ENCODE data around the gene PEX3.
"Not testable (repeated sequence)": the region's sequence is repeated elsewhere in the genome, so short reads cannot be mapped to it uniquely, and the experiment has no call there.

PEX3 gene

DNA sequence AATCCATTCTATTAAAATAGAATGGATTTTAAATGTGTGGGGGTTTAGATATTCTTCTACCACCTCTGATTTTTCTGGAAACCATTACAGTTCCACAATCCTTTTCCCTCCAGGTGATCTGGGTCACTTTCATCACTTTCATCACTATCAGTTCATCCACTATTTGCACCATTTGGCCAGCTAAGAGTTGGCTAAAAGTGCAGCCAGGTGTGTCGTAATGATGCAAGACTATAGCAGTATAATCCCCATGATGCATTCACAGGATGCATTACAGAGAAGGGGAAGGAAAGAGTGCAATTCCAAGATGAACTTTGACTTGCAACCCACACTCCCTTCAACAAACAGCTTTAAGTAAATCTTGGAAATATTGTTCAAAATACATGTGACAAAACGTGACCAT, 56.0 kb downstream of the PEX3 start:
- no peak for DNase-seq (ENCODE audit: low spot score)

DNA sequence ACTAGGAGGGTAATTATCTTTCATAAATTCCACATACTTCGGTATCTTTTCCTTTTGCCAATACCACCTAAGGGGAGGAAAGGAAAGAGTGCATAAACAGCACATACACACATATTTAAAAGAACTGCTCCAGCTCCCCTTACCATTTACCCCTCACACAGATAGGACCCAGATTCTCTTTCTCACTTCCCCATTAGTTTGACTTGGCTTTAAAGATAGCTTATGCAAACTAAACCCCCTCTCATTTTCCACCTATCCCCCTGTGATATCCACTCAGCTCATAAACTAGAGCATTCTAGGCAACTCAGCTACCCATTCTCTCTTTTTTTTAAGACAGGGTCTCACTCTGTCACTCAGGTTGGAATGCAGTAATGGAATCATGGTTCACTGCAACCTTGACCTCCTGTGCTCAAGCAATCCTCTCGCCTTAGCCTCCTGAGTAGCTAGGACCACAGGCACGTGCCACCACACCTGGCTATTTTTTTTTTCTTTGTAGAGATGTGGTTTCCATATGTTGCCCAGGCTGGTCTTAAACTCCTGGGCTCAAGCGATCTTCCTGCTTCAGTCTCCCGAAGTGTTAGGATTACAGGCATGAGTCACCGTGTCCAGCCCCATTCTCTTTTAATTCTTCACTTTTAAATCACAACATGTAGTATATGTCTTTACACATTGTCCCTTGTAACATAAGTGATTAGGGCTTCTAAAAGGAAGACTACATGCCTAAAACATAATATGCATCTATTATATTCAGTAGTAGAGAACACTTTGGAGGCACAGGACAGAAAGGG, 56.9 kb downstream of the PEX3 start:
- DNase-seq (ENCODE audit: low spot score), result no peak

DNA sequence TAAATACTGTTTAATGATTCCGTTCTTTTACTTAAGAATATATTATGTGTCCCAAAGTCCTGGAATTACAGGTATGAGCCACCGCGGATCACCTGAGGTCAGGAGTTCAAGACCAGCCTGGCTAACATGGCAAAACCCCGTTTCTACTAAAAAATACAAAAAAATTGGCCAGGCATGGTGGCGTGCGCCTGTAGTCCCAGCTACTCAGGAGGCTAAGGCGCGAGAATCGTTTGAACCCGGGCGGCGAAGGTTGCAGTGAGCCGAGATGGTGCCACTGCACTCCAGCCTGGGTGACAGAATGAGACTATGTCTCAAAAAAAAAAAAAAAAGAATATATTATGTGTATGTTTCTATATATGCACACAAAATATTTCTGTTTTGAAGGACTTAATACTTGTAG, 59.7 kb downstream of the PEX3 start:
- not testable (repeated sequence) for DNase-seq (ENCODE audit: low spot score)

DNA sequence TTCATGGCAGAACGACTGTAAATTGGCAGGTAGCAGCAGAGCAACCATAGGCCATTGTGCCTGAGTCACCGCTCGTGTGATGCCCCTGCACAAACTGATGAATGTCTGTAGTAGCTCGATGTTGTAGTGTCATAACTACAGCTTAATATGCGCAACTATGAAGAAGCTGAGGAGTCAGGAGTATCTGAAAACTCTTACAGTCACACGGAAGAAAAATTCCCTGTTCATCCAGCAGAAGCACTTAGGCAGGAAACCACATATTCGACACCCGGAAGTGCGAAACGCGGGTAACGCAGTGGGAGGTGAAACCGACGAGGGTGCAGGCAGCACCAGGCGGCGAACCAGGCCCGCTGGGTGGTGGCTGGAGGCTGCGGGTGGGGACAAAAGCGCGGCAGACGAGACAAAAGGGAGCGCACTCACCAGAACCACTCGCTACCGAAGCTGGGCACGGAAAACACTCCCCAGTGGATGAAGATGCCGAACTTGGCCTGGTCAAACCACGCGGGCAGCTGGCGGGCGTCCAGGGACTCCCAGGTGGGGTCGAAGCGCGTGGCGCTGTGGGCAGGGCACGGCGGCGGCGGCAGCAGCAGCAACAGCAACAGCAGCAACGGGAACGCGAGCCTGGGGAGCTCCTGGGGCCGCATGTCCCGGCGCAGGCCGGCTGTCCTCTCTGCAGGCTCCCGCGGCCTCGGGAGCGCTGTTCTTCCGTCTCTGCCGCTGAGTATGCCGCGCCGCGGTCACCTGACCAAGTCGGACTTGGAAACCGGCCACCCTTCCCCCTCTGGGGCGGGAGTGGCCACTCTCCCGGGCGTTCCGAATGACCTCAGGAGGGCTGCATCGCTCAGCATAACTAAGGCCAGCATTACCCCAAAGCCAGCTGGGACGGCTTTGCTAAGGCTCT, 60.6 kb downstream of the PEX3 start, which contains the start of gene FUCA2:
FUCA2 (minus strand) TSS at position 730 of the 901 bp plus-strand sequence; CDS start at position 644, 86 bp downstream.
- DNase-seq (ENCODE audit: low spot score), result peak; percentile 40

DNA sequence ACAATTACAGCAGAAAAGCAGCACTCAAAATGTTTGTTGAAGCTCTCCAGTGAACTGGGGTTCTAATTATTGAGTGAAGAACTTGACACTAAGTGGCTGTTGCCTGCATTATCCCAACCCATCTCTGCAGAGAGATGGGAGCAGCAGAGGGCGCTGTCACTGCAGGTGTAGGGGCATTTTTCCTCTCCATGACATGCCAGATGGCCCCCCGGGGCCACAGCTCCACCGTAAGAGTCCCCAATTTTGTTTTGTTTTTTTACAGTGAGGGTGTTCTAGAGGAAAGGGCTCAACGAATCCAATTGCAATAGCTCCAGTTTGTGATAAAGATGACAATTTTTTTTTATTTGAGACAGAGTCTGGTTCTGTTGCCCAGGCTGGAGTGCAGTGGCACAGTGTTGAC, 62.8 kb downstream of the PEX3 start:
- DNase-seq (ENCODE audit: low spot score), result no peak

DNA sequence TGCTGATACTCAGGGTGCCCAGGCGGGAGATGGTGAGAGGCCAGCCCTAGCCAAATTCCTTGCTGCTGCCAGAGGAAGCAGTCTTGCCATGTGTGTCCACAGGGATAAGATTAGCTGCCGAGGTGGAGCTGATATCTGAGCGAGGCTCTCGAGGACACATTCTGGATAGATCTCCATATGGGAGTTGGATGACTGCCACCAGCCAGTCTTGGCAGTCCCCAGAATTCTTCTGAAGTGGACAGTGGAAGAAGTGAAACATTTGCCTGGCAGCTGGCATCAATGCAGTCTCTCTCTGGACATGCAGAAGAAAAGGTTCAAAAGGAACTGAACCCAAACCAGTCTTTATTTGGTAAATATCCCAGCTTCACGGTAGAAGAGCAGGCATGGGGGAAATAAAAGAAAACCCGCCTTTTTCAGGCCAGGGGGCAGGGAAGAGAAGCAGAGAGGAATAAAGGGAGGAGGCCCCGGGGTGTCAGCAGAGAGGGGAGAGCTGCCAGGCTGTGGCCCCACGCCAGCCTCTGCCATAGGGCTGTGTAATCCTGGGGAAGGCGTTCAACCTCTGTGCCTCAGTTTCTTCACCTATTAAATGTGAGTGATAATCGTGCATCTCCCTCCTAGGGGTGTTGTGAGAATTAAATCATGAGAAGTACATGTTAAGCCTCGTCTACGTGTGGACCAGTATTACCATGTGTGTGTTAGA, 64.6 kb downstream of the PEX3 start:
- no peak for DNase-seq (ENCODE audit: low spot score)

DNA sequence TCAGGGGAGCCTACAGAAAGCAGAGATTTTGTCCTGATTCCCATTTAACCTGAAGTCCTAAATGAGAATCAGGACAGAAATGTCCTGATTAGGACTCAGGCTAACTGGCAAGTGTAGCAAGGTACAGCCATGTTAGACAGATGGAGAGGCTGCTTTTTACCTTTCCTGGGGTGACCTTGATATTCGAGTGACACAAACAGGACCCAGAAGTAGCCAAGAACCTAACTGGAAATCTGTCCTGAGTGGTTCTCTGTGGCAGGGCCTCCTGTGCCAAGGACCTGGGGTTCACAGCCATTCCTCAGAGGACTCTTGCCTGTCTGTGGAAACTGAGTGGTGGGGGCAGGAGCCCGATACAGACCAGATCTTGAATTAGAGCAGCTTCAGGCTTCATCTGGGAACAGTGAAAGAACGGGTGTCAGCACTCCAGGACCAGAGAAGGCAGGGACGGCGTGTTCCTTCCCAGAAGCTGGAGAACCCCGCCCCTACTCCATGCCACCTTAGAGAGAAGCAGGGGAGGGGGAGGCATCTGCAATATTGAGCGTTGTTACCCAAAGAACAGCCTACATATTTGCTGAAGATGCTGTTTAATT, 65.3 kb downstream of the PEX3 start:
- no peak for DNase-seq (ENCODE audit: low spot score)

DNA sequence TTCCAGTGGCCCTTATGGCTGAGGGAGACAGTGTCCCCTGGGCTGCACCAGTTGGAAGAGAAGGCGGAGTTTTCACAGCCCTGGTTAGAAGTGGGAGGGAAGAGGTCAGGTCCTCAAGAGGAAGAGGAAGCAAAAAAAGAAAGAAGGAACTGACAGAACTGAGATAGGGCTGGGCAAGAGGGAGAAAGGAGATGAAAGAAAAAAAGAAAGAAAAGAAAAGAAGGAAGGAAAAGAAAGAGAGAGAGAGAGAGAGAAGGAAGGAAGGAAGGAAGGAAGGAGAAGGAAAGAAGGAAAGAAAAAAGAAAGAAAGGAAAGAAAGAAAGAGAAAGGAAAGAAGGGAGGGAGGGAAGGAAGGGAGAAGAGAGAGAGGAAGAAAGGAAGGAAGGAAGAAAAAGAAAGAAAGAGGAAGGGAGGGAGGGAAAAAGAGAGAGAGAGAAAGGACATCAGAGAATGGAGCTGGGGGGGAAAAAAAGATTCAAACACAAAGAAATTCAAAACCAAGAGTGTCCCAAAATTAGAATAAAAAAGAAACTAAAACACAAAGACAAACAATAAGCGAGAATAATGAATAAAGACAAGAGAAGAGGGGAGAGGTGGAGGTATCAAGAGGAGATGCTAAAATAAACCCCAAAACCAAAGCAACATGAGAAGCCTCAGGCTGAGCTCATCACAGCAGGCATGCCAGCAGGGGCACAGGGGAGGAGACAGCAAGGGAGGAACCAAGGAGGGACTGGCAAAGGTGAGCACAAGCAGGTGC, 66.3 kb downstream of the PEX3 start:
- DNase-seq (ENCODE audit: low spot score), result no peak

DNA sequence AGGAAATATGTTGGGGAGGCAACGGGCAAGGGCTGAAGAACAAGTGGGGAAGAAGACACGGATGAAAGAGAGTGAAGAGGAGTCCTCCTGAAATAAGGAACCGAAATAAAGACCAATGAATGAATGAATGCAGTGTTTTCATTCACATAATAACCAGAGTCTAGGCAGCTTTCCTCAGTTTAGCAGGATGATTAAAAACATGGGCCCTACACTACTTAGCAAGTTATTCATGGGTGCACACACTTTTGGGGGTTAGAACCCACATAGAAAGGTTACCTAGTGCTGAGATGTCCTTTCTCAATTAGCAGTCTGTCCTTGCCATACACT, 66.8 kb downstream of the PEX3 start:
- DNase-seq (ENCODE audit: low spot score), result no peak

DNA sequence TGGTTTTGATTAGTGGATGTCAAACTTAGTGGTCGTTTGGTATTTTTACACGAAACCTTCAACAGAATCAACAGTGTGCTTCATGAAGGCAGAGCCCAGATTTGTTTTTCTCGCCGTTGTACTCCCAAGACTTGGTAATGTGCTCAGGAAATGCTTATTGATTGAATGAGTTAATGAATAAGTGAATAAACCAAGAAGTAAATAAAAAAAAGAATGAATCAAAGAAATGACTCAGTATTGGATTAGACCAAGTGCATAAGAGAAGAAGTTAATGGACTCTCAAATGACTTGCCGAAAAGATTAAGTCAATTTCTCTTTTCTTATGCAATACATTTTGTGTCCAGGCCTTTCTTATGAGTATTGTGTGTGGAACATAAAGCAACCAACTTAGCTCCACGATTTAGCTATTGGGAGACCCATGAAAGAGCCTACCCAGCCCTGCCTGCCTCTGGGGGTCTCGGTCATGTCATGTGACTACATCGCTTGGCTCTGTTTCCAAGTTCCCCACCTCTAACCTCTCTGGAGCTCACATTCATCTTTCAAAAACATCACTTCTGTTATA, 71.5 kb downstream of the PEX3 start:
- DNase-seq (ENCODE audit: low spot score), result no peak

DNA sequence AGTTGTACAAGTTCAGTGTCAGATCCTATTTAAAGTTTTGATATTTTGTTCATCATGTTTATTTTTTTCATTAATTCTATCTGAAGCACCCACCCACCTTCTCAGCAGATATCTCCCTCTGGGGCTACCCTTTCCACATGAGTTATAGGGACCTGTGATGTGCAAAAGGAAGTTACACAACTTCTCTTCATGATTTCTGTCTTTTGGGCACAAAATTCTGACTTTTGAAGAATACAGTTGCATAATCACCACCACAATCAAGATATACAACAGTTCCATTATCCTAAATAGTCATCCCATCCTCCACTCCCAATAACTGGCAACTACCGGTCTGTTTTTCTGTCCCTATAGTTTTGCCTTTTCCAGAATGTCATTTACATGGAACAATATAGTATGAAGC, 74.8 kb downstream of the PEX3 start:
- no peak for DNase-seq (ENCODE audit: low spot score)

DNA sequence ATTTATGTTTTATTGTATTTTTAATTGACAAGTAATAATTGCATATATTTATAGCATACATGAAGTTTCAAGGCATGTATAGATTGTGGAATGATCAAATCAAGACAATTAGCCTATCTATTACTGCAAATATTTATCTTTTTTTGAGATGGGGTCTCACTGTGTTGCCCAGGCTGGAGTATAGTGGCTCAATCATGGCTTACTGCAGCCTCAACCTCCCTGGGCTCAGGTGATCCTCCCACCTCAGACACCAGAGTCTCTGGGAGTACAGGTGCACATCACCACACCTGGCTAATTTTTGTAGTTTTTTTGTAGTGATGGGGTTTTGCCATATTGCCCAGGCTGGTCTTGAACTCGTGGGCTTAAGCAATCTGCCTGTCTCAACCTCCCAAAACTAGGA, 77.1 kb downstream of the PEX3 start:
- DNase-seq (ENCODE audit: low spot score), result no peak

DNA sequence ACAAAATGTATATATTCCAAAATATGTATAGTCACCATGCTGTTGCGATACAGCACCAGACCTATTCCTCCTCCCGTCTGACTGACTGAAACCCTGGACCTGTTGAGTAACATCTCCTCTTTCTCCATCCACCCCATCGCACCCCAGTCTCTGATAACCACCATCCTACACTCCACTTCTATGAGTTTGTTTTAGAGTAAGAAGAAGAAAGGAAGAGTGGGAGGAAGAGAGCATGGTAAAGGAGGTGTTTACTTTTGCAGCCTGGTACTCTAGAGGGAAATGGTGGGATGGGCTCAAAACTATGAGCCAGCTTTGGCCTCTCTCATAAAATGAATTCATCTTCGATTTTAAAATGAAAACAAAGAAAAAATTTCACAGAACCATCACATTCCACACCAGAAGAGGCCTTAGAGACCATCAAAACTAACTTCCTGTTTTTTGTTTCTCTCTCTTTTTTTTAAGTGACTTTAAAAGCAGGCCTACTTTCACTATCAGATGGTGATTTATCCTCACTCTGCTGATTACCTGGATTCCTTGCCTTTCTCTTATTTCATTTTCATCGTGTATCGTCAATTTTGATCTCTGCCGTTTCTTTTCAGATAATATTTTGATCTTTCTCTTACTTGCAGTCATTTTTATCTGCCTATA, 77.7 kb downstream of the PEX3 start:
- no peak for DNase-seq (ENCODE audit: low spot score)

DNA sequence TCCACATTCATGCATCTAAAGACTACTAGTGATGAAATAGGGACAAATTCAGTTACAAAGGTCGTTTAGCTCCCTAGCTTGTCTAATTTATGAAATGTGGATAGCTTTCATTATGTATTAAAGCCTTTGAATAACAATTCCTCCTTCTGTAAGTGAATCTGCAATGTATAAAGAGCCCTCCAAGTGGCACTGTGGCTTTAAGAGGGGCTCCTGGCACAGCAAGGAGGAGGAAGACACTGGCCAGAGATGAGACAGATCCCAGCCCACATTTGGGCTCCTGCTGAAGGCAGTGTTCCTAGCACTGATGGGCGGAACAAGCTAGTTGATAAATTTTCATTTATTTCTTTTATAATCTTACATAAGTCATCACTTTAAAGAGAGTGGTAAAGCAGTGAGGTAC, 78.5 kb downstream of the PEX3 start:
- no peak for DNase-seq (ENCODE audit: low spot score)

DNA sequence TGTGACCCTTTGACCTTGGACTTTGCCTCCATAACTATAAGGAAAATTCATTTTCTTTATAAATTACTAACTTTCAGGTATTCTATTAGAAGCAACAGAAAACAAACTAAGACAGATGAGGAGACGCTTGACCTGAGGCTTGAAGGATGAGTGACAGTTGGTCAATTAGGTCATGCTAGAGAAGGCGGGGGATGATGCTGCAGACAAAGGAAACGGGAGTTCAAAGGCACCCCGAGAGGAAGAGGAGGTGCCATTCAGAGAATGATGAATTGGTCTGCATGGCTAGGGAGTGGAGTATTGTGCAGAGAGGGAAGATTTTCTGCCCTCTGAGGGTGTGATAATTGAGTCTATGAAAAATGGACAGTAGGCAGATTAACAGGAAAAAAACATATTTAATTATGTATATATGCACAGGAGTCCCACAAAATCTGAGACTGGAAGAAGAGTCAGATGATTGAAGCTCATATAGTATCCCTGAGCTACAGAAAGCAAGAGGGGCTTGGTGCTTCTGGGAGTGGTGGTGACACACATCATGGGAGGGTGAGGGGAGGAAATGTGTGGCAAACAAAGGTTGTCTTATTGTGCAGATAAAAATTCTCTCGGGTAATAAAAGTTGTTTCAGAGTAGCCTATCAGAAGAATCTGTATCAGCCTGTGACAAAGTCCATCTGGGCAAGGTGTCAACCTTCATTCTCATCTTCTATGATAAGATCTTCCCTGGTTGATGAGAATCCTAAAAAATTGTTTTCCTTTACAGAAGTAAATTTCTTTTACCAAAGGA, 81.3 kb downstream of the PEX3 start:
- no peak for DNase-seq (ENCODE audit: low spot score)

DNA sequence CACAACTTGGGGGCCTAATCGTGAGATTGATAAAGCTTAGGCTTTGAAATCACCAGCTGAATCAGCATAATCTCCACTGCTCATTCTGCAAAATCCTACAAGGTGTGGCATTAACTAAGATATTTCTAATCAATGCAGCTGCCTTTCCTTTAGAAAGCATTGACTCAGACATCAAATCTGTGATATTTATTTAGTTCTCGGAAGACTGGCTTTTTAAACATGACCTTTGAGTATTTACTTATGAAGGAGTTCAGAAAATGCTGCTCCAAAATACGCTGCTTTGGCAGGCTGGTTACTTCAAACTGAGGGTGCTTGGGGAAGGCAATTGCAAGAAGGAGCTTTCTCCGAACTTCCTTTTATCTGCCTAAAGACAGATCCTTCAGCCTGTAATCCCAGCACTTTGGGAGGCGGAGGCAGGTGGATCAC, 84.6 kb downstream of the PEX3 start:
- no peak for DNase-seq (ENCODE audit: low spot score)

DNA sequence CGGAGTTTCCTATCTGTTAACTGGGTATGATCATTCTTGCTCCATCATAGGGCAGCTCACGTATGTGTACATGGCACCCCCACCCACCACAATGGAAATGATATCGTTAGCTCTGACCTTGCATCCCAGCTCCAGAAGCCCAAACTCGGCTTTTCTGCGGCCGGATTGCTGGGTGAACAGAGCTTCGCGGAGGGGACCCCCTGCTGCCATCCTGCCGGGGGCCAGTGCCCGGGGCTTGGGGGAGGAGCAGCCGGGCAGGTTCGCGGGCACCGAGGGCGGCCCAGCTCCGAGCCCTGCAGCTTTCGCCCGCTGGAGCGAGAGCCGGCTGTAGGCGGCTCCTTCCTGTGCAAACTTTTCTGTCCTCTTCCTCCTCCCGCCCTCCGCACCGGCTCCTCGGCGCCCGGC, 85.9 kb downstream of the PEX3 start:
- DNase-seq (ENCODE audit: low spot score), result no peak

DNA sequence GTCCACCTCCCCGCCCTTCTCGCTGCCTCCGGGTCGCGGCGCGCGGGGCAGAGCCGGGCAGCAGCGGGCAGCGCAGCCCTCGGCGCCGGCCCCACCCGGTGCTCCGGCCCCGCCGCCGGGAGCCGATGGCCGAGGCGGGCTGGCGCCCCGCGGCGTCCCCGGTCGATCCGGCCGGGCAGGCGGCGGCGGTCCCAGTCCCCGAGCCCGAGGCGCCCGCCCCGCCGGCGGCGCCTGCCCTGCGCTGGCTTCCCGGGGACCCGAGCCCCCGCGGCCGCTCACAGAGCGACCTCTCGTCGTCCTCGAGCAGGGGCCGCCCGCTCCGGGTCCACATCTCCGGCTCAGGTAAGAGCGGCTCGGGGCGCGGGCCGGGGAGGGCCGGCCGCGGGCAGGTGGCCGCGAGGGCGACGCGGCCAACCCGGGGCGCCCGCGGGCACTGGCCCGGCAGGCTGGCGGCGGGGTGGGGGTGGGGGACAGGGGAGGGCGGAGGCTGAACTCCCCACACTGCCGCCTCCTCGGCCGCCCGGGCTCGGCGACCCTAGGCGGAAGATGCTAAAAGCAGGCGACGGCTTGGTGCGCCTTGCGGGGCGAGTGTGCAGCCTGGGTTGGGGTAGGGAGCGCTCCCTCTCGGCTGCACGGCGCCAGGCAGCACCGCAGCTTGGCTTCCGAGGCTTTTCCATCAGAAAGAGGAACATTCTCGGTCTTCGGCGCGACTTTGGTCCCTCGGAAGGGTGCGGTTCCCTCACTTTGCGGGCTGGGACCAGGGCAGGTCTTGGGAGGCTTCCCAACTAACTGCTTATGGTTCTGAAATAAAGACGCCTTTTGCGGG, 86.5 kb downstream of the PEX3 start:
- DNase-seq (ENCODE audit: low spot score), result no peak

DNA sequence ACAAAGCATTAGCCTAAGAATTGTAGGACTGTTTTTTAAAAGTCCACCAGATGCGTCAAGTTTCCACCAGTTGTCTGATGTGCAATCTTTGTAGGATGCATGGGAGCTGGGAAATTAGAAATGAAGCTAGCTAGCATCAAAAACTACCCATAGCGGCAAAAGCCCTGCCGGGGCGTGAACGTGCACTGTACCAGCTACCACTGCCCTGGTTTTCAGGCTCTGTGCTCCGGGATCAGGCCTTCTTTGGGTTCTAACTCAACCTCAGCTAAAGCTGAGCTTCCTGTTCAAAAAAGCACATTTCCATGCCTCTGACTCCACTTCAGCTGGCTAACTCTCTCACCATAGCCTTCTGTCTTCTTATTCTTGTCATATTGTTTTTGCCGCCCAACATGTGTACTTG, 87.8 kb downstream of the PEX3 start:
- no peak for DNase-seq (ENCODE audit: low spot score)

Measured in COLO829 (cell line).